Activated CD8-positive, alpha-beta T cell treated with anti-CD3 and anti-CD28 coated beads for 36 hours (primary cell): ENCODE measurements around the gene TIMP2. TPM values are rescaled to one million over a fixed set of nuclear protein-coding genes. Genes with fewer than 3 reads are reported as not detected.
"Not testable (repeated sequence)": the region's sequence is repeated elsewhere in the genome, so short reads cannot be mapped to it uniquely, and the experiment has no call there.

Experiments
- ATAC-seq: fragments of 200-7000 bp; cut with Tn5 transposase; one replicate; pipeline ENCODE4 v1.10.0; 2021; ENCODE audit warnings: mild to moderate bottlenecking, moderate library complexity
- CTCF ChIA-PET: fragments of 350-600 bp; sonication (Branson Sonifier 250); formaldehyde crosslinking; loops from one replicate; lab custom pipeline; 2021; ENCODE audit warnings: antibody characterized with exemption; lab: Charles Lee
- POLR2A ChIA-PET: fragments of 350-600 bp; sonication (Branson Sonifier 250); formaldehyde crosslinking; loops from one replicate; lab custom pipeline; 2021; ENCODE audit warnings: antibody characterized with exemption; lab: Charles Lee
- DNase-seq: peaks from one replicate; pipeline ENCODE4 v3.0.0-alpha.2; 2020
- H3K27ac Mint-ChIP-seq: one replicate; pipeline ENCODE4 v1.8.0; 2021; ENCODE audit warnings: mild to moderate bottlenecking, mixed read lengths
- H3K27me3 Mint-ChIP-seq: one replicate; pipeline ENCODE4 v1.8.0; 2021; ENCODE audit warnings: mixed read lengths
- H3K36me3 Mint-ChIP-seq: one replicate; pipeline ENCODE4 v1.8.0; 2021; ENCODE audit warnings: low read depth, mixed read lengths
- H3K4me1 Mint-ChIP-seq: one replicate; pipeline ENCODE4 v1.8.0; 2021; ENCODE audit warnings: low read depth, mixed read lengths
- H3K4me3 Mint-ChIP-seq: one replicate; pipeline ENCODE4 v1.8.0; 2021; ENCODE audit warnings: mild to moderate bottlenecking, moderate library complexity, mixed read lengths
- H3K9me3 Mint-ChIP-seq: one replicate; pipeline ENCODE4 v1.8.0; 2021; ENCODE audit warnings: mixed read lengths
- intact Hi-C: fragments of 100-400 bp; cut with micrococcal nuclease; formaldehyde crosslinking; loops from one replicate; pipeline ENCODE4 v1.10.0; 2022
- total RNA-seq, 2 experiments: library from RNA; stranded (reverse); gene quantifications; one replicate each; pipeline ENCODE4 v1.2.3, GENCODE V29; 2021
- TF ChIP-seq, protein P1 (sequence below): fragments of 200-600 bp; IDR thresholded peaks from one replicate; pipeline ENCODE4 v1.8.0; 2022; ENCODE audit warnings: antibody characterized with exemption, mild to moderate bottlenecking

The TIMP2 gene
- total RNA-seq, 2 experiments from 2014 or later = 2.4 to 2.5 TPM

- H3K27ac Mint-ChIP-seq = peak overlapping the region; percentile 57
- H3K27me3 Mint-ChIP-seq = peaks cover 2% of the 10 kb centered on the region
- ATAC-seq (no peak), DNase-seq (no peak)
- intact Hi-C loops = no loop called here
- TF ChIP-seq, protein P1, sequence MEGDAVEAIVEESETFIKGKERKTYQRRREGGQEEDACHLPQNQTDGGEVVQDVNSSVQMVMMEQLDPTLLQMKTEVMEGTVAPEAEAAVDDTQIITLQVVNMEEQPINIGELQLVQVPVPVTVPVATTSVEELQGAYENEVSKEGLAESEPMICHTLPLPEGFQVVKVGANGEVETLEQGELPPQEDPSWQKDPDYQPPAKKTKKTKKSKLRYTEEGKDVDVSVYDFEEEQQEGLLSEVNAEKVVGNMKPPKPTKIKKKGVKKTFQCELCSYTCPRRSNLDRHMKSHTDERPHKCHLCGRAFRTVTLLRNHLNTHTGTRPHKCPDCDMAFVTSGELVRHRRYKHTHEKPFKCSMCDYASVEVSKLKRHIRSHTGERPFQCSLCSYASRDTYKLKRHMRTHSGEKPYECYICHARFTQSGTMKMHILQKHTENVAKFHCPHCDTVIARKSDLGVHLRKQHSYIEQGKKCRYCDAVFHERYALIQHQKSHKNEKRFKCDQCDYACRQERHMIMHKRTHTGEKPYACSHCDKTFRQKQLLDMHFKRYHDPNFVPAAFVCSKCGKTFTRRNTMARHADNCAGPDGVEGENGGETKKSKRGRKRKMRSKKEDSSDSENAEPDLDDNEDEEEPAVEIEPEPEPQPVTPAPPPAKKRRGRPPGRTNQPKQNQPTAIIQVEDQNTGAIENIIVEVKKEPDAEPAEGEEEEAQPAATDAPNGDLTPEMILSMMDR = no peak
- H3K4me1 Mint-ChIP-seq = peaks cover 25% of the 10 kb centered on the region
- POLR2A ChIA-PET = interaction anchor here (1.3 kb wide), 1 partner anchor 11 kb away, joined by 4 read pairs; no protein-coding TSS in a partner anchor
- no peaks in the 10 kb centered on the region for H3K9me3 Mint-ChIP-seq
- no peaks in the 10 kb centered on the region for H3K36me3 Mint-ChIP-seq
- CTCF ChIA-PET = interaction anchor here (5.3 kb wide), 1 partner anchor 13 kb away, joined by 39 read pairs; no protein-coding TSS in a partner anchor
- H3K4me3 Mint-ChIP-seq = peak overlapping the region; percentile 43
These were observed 46.2 kb downstream of the TIMP2 start for GRCh38 chr17:78878871-78879527.

DNA sequence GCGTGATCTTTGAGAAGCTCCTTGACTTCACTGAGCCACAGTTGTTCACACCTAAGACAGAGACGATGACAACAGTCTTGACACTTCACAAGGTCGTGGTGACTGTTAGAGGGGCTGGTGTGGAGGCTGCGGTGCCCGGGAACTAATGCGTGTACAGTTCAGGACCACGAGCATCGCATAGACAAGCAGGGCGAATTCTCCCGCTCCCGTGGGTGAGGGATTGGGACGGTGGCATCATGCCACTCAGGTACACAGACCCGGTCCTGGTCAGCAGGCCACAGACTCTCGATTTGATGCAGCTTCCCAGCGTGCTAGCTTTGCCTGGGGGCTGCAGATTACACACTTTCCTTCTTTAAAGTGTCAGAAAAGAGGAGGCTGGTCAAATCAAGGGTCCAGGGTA is 46.9 kb downstream of the TIMP2 start:
- intact Hi-C loops = no loop called here
- Mint-ChIP-seq H3K27me3 (peaks cover 2% of the 10 kb centered on the region), H3K9me3 (no peaks in the 10 kb centered on the region), H3K27ac (no peak overlapping the region), H3K36me3 (no peaks in the 10 kb centered on the region), H3K4me1 (peaks cover 19% of the 10 kb centered on the region), H3K4me3 (no peak overlapping the region)
- DNase-seq (no peak), ATAC-seq (no peak)
- TF ChIP-seq, protein P1 = no peak
- ChIA-PET POLR2A (no interaction called here), CTCF (interaction anchor here (0.9 to 5.3 kb wide), 2 partner anchors 12 to 92 kb away, joined by 3 to 39 read pairs; no protein-coding TSS in a partner anchor)

GRCh38 chr17:78876954-78877517 is 48.2 kb downstream of the TIMP2 start:
- ChIA-PET CTCF (interaction anchor here (0.9 to 5.3 kb wide), 3 partner anchors 11 to 95 kb away, joined by 3 to 39 read pairs (median 3); no protein-coding TSS in a partner anchor), POLR2A (interaction anchor here (0.9 kb wide), 1 partner anchor 10 kb away, joined by 4 read pairs; no protein-coding TSS in a partner anchor)
- H3K36me3 Mint-ChIP-seq, H3K27ac Mint-ChIP-seq, ATAC-seq, DNase-seq, H3K27me3 Mint-ChIP-seq, H3K9me3 Mint-ChIP-seq, intact Hi-C loops, H3K4me3 Mint-ChIP-seq: not testable (repeated sequence)
- peaks cover 15% of the 10 kb centered on the region for H3K4me1 Mint-ChIP-seq

- DNase-seq = no peak
- no peak for ATAC-seq
- ChIA-PET POLR2A (no interaction called here), CTCF (interaction anchor here (5.3 kb wide), 1 partner anchor 10 kb away, joined by 39 read pairs; no protein-coding TSS in a partner anchor)
- TF ChIP-seq, protein P1 = no peak
- no peak overlapping the region for H3K4me3 Mint-ChIP-seq
- no peak overlapping the region for H3K27ac Mint-ChIP-seq
- peaks cover 2% of the 10 kb centered on the region for H3K27me3 Mint-ChIP-seq
- H3K9me3 Mint-ChIP-seq = no peaks in the 10 kb centered on the region
- peaks cover 15% of the 10 kb centered on the region for H3K4me1 Mint-ChIP-seq
- intact Hi-C loops = no loop called here
- no peaks in the 10 kb centered on the region for H3K36me3 Mint-ChIP-seq
These were observed 49.0 kb downstream of the TIMP2 start for GRCh38 chr17:78876094-78876597.

DNA sequence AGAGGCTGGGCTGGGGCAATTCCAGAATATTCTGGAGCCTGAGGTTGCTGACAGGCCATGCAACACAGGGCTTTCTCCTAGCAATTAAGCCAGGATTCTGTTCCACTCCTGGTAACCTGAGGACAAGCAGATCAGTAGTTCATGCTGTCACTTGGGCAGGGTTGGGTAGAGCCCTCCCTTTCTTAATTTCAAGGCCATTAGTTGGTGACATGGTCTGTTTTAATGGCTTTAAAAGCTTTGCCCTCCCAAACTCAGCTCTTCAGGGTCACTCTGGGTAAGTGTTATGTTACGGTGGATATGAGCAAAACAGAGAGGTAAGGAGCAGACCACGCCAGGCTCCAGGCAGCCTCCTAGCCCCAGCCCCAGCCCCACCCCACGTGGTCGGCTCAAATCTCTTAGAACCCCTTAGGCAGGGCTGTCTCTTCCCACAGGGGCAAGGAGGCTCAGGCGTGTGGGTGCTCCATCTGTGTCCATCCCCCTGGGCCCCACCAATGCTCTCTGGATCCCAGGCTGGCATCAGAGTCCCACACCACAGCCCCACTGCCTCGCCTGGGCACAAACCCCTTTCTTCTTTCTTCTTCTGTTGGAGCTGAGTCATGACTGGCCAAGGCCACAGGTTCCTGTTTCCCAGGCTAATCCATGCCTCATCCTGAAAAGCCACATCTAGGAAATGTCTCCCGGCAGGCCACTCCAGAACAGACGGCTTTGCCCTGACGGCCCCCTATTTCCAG is 49.7 kb downstream of the TIMP2 start:
- H3K27ac Mint-ChIP-seq = no peak overlapping the region
- intact Hi-C loops = no loop called here
- ATAC-seq = no peak
- peaks cover 15% of the 10 kb centered on the region for H3K4me1 Mint-ChIP-seq
- DNase-seq = no peak
- H3K4me3 Mint-ChIP-seq = no peak overlapping the region
- H3K36me3 Mint-ChIP-seq = no peaks in the 10 kb centered on the region
- no peaks in the 10 kb centered on the region for H3K9me3 Mint-ChIP-seq
- CTCF ChIA-PET = interaction anchor here (0.6 to 5.3 kb wide), 2 partner anchors 10 to 192 kb away, joined by 3 to 39 read pairs; no protein-coding TSS in a partner anchor
- POLR2A ChIA-PET = no interaction called here
- peaks cover 2% of the 10 kb centered on the region for H3K27me3 Mint-ChIP-seq
- TF ChIP-seq, protein P1 = no peak
